Mesendoderm (in vitro differentiated cells): ENCODE data around the gene CACNA1C.

Experiments
- DNase-seq: peaks from one replicate; pipeline ENCODE4 v3.0.0; 2013
- H2AK5ac ChIP-seq: 2 replicates; pipeline ENCODE4 v1.6.1; 2013; ENCODE audit warnings: low read length, inconsistent platforms
- H2BK120ac ChIP-seq: 2 replicates; pipeline ENCODE4 v1.6.1; 2013; ENCODE audit warnings: low read depth, mild to moderate bottlenecking, low read length, moderate library complexity, mixed read lengths
- H2BK15ac ChIP-seq: replicated peaks from 2 replicates; pipeline ENCODE4 v1.6.1; 2013; ENCODE audit warnings: low read depth, mild to moderate bottlenecking, moderate library complexity
- H2BK5ac ChIP-seq: 2 replicates; pipeline ENCODE4 v1.6.1; 2013; ENCODE audit warnings: low read length, inconsistent platforms
- H3K18ac ChIP-seq: 2 replicates; pipeline ENCODE4 v1.6.1; 2013; ENCODE audit warnings: mild to moderate bottlenecking, low read length, mixed read lengths
- H3K23ac ChIP-seq: one replicate; pipeline ENCODE4 v1.6.1; 2013; ENCODE audit warnings: low read length
- H3K27ac ChIP-seq: 2 replicates; pipeline ENCODE4 v1.5.1; 2013; ENCODE audit warnings: low read depth, mild to moderate bottlenecking, inconsistent platforms, low read length, moderate library complexity
- H3K27me3 ChIP-seq: 2 replicates; pipeline ENCODE4 v1.6.1; 2013; ENCODE audit warnings: low read length, control low read depth, mild to moderate bottlenecking, inconsistent platforms; ENCODE audit not compliant: insufficient read depth, poor library complexity
- H3K36me3 ChIP-seq: 2 replicates; pipeline ENCODE4 v1.6.1; 2013; ENCODE audit warnings: low read length, inconsistent platforms; ENCODE audit not compliant: control insufficient read depth, insufficient read depth
- H3K4ac ChIP-seq: one replicate; pipeline ENCODE4 v1.6.1; 2013; ENCODE audit warnings: low read depth, mild to moderate bottlenecking, low read length, moderate library complexity
- H3K4me1 ChIP-seq: 2 replicates; pipeline ENCODE4 v1.6.1; 2013; ENCODE audit warnings: low read depth, low read length, inconsistent platforms; ENCODE audit not compliant: control insufficient read depth
- H3K4me2 ChIP-seq: 2 replicates; pipeline ENCODE4 v1.6.1; 2013; ENCODE audit warnings: low read length
- H3K4me3 ChIP-seq: 2 replicates; pipeline ENCODE4 v1.5.1; 2013; ENCODE audit warnings: mild to moderate bottlenecking, low read length
- H3K56ac ChIP-seq: one replicate; pipeline ENCODE4 v1.6.1; 2013; ENCODE audit warnings: low read length
- H3K79me1 ChIP-seq: 2 replicates; pipeline ENCODE4 v1.6.1; 2013; ENCODE audit warnings: low read length, inconsistent platforms
- H3K79me2 ChIP-seq: 2 replicates; pipeline ENCODE4 v1.6.1; 2013; ENCODE audit warnings: mild to moderate bottlenecking, low read length; ENCODE audit not compliant: control insufficient read depth, insufficient read depth
- H3K9ac ChIP-seq: 2 replicates; pipeline ENCODE4 v1.6.1; 2013; ENCODE audit warnings: low read length, inconsistent platforms
- H4K5ac ChIP-seq: one replicate; pipeline ENCODE4 v1.6.1; 2013; ENCODE audit warnings: low read length
- H4K8ac ChIP-seq: one replicate; pipeline ENCODE4 v1.6.1; 2013; ENCODE audit warnings: low read depth, mild to moderate bottlenecking, control low read depth, low read length, moderate library complexity
- WGBS: extraction: QIAGEN DNeasy Blood & Tissue Kit; methylation state at CpG from one replicate; pipeline ENCODE4 v1.1.7; 2013; ENCODE audit warnings: low lambda C conversion rate, missing lambda C conversion rate; ENCODE audit not compliant: insufficient coverage; ENCODE audit errors: extremely low coverage; 5-methylcytosine and 5-hydroxymethylcytosine counted together

CACNA1C gene

GRCh38 chr12:2492236-2492635 lies 439.4 kb downstream of the CACNA1C start:
- Histone ChIP-seq H4K5ac (no peak overlapping the region), H4K8ac (no peak overlapping the region), H3K18ac (no peak overlapping the region), H3K4me3 (no peak overlapping the region), H2BK5ac (no peak overlapping the region), H2AK5ac (no peak overlapping the region), H3K27me3 (no peaks in the 10 kb centered on the region), H3K4ac (no peak overlapping the region), H2BK120ac (no peak overlapping the region), H3K27ac (no peak overlapping the region), H3K79me2 (no peaks in the 10 kb centered on the region), H3K36me3 (no peaks in the 10 kb centered on the region), H2BK15ac (no peak overlapping the region), H3K56ac (no peak overlapping the region), H3K4me2 (no peak overlapping the region), H3K4me1 (no peaks in the 10 kb centered on the region), H3K23ac (no peak overlapping the region), H3K79me1 (no peaks in the 10 kb centered on the region), H3K9ac (no peak overlapping the region)
- no CpG with 5 or more reads among the region's 11 CpGs for WGBS
- DNase-seq: no peak

- H3K56ac ChIP-seq: no peak overlapping the region
- H3K79me1 ChIP-seq: no peaks in the 10 kb centered on the region
- no peak overlapping the region for H3K4me2 ChIP-seq
- DNase-seq: no peak
- H3K27ac ChIP-seq: no peak overlapping the region
- no peak overlapping the region for H3K9ac ChIP-seq
- H4K8ac ChIP-seq: no peak overlapping the region
- H3K36me3 ChIP-seq: no peaks in the 10 kb centered on the region
- H2BK120ac ChIP-seq: no peak overlapping the region
- no peak overlapping the region for H3K18ac ChIP-seq
- H4K5ac ChIP-seq: no peak overlapping the region
- no peaks in the 10 kb centered on the region for H3K27me3 ChIP-seq
- H2AK5ac ChIP-seq: no peak overlapping the region
- H2BK5ac ChIP-seq: no peak overlapping the region
- WGBS: no CpG with 5 or more reads among the region's 16 CpGs
- no peak overlapping the region for H3K23ac ChIP-seq
- no peak overlapping the region for H3K4me3 ChIP-seq
- H3K79me2 ChIP-seq: no peaks in the 10 kb centered on the region
- no peak overlapping the region for H3K4ac ChIP-seq
- H2BK15ac ChIP-seq: no peak overlapping the region
- H3K4me1 ChIP-seq: no peaks in the 10 kb centered on the region
These were observed 440.3 kb downstream of the CACNA1C start for GRCh38 chr12:2493086-2493485.

GRCh38 chr12:2494486-2495192 lies 441.9 kb downstream of the CACNA1C start:
- no peak overlapping the region for H4K5ac ChIP-seq
- H3K23ac ChIP-seq: no peak overlapping the region
- no peak overlapping the region for H4K8ac ChIP-seq
- H3K27ac ChIP-seq: no peak overlapping the region
- no peaks in the 10 kb centered on the region for H3K27me3 ChIP-seq
- no peaks in the 10 kb centered on the region for H3K4me1 ChIP-seq
- no peaks in the 10 kb centered on the region for H3K79me1 ChIP-seq
- H3K9ac ChIP-seq: no peak overlapping the region
- DNase-seq: no peak
- H3K4me2 ChIP-seq: no peak overlapping the region
- H3K79me2 ChIP-seq: no peaks in the 10 kb centered on the region
- no peaks in the 10 kb centered on the region for H3K36me3 ChIP-seq
- H3K4ac ChIP-seq: no peak overlapping the region
- no peak overlapping the region for H2BK120ac ChIP-seq
- H3K56ac ChIP-seq: no peak overlapping the region
- no peak overlapping the region for H2BK15ac ChIP-seq
- H3K4me3 ChIP-seq: no peak overlapping the region
- no CpG with 5 or more reads among the region's 8 CpGs for WGBS
- no peak overlapping the region for H2AK5ac ChIP-seq
- H2BK5ac ChIP-seq: no peak overlapping the region
- no peak overlapping the region for H3K18ac ChIP-seq

GRCh38 chr12:2495417-2496112 lies 442.8 kb downstream of the CACNA1C start:
- no peak overlapping the region for H3K4me2 ChIP-seq
- no peak overlapping the region for H2BK5ac ChIP-seq
- no peak overlapping the region for H3K4ac ChIP-seq
- WGBS: no CpG with 5 or more reads among the region's 6 CpGs
- H3K9ac ChIP-seq: no peak overlapping the region
- no peak overlapping the region for H2AK5ac ChIP-seq
- no peaks in the 10 kb centered on the region for H3K27me3 ChIP-seq
- no peak overlapping the region for H3K4me3 ChIP-seq
- H3K23ac ChIP-seq: no peak overlapping the region
- no peak overlapping the region for H4K8ac ChIP-seq
- H2BK15ac ChIP-seq: no peak overlapping the region
- no peaks in the 10 kb centered on the region for H3K79me2 ChIP-seq
- DNase-seq: peak; percentile 4
- no peaks in the 10 kb centered on the region for H3K79me1 ChIP-seq
- H3K27ac ChIP-seq: no peak overlapping the region
- no peaks in the 10 kb centered on the region for H3K4me1 ChIP-seq
- H4K5ac ChIP-seq: no peak overlapping the region
- no peaks in the 10 kb centered on the region for H3K36me3 ChIP-seq
- no peak overlapping the region for H3K18ac ChIP-seq
- no peak overlapping the region for H2BK120ac ChIP-seq
- H3K56ac ChIP-seq: no peak overlapping the region

GRCh38 chr12:2498964-2499500 lies 446.2 kb downstream of the CACNA1C start:
- H3K56ac ChIP-seq: no peak overlapping the region
- no CpG with 5 or more reads among the region's 10 CpGs for WGBS
- H4K8ac ChIP-seq: no peak overlapping the region
- no peak overlapping the region for H3K23ac ChIP-seq
- H3K27me3 ChIP-seq: no peaks in the 10 kb centered on the region
- no peaks in the 10 kb centered on the region for H3K36me3 ChIP-seq
- H3K18ac ChIP-seq: no peak overlapping the region
- no peak overlapping the region for H2BK120ac ChIP-seq
- H3K9ac ChIP-seq: no peak overlapping the region
- no peak overlapping the region for H4K5ac ChIP-seq
- no peak overlapping the region for H3K4me3 ChIP-seq
- H3K79me2 ChIP-seq: no peaks in the 10 kb centered on the region
- no peaks in the 10 kb centered on the region for H3K79me1 ChIP-seq
- no peak overlapping the region for H3K4me2 ChIP-seq
- no peak overlapping the region for H2BK5ac ChIP-seq
- H2AK5ac ChIP-seq: no peak overlapping the region
- no peak overlapping the region for H3K4ac ChIP-seq
- no peak overlapping the region for H3K27ac ChIP-seq
- no peaks in the 10 kb centered on the region for H3K4me1 ChIP-seq
- DNase-seq: peak; percentile 6
- no peak overlapping the region for H2BK15ac ChIP-seq
